NCI-H2107 treated with DMSO at 0.1 percent for 48 hours (cell line): ENCODE measurements around the gene PKP3.
"Not testable (repeated sequence)": the region's sequence is repeated elsewhere in the genome, so short reads cannot be mapped to it uniquely, and the experiment has no call there.

Experiments
- DNase-seq: peaks from one replicate; lab custom pipeline; 2025; ENCODE audit not compliant: unreplicated experiment; lab: John Stamatoyannopoulos, UW

PKP3 gene, protein sequence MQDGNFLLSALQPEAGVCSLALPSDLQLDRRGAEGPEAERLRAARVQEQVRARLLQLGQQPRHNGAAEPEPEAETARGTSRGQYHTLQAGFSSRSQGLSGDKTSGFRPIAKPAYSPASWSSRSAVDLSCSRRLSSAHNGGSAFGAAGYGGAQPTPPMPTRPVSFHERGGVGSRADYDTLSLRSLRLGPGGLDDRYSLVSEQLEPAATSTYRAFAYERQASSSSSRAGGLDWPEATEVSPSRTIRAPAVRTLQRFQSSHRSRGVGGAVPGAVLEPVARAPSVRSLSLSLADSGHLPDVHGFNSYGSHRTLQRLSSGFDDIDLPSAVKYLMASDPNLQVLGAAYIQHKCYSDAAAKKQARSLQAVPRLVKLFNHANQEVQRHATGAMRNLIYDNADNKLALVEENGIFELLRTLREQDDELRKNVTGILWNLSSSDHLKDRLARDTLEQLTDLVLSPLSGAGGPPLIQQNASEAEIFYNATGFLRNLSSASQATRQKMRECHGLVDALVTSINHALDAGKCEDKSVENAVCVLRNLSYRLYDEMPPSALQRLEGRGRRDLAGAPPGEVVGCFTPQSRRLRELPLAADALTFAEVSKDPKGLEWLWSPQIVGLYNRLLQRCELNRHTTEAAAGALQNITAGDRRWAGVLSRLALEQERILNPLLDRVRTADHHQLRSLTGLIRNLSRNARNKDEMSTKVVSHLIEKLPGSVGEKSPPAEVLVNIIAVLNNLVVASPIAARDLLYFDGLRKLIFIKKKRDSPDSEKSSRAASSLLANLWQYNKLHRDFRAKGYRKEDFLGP

DNA sequence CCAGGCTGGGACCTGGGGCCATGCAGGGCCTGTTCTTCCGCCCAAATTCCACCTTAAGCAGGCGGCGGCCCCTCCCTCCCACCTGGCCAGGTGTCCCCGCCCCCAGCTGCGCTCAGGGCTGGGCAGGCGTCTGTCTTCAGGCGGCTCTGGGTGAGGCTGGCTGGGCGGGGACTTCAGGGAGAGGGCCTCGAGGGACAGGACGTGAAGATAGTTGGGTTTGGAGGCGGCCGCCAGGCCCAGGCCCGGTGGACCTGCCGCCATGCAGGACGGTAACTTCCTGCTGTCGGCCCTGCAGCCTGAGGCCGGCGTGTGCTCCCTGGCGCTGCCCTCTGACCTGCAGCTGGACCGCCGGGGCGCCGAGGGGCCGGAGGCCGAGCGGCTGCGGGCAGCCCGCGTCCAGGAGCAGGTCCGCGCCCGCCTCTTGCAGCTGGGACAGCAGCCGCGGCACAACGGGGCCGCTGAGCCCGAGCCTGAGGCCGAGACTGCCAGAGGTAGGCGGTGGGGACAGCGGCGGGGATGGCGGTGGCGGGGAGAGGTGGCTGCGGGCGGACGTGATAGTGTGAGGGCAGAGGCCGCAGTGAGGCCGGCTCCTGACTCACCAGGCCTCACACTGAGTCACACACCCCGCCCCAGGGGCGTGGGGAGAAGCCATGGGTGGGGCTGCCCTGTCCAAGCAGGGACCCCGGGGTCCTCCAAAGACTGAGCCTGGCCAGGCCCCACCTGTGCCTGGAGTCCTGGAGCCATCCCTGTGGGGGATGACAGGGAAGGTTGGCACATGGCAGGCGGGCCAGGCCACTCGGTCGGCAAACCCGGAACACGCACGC, at the start of gene PKP3:
Gene PKP3, plus strand, starts transcription at position 176 of the 824 bp plus-strand sequence. Its CDS starts 84 bp downstream, at position 260.
- DNase-seq = no peak

DNA sequence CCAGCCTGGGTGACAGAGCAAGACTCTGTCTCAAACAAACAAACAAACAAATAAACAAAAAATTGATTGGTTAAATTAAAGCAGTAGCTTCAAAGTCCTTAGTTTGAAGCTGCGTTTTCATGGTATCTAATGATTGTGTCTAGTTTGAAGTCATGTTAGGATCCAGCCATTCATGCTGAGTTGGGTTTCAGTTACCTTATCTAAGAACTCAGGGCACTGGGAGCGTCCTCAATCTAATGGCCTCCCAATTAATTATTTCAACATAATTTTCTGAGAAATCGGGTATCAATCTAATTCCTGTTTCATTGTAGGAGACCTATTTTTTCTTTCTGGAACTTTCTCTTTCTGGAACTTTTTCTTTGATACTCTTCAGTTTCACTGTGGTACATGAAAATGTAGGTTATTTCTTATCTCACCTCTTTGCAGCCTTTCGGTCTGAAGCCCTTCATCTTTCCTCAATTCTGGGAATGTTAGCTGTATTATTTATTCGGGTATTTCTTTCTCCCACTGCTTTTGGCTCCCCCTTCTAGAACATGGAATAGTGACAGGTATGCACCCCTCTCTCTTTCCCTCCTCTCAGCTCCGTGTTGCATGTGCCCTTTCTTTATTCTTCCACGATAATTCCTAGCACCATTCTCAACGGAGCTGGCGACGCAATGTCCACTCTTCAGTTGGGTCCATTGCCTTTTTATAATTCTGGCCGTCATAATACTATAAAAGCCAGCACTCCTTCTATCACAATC, 49.0 kb upstream of the PKP3 start:
- DNase-seq = no peak

DNA sequence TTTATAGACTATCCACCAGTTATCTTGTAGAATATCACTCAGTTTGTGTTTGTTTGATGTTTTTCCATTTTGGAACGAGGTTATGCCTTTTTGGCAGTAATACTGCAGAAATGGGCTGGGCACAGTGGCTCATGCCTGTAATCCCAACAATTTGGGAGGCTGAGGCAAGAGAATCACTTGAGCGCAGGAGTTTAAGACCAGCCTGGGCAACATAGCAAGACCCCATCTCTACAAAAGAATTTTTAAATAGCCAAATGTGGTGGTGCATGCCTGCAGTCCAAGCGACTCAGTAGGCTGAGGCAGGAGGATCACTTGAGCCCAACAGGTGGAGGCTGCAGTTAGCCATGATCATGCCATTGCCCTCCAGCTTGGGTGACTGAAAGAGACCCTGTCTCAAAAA, 47.5 kb upstream of the PKP3 start:
- no peak for DNase-seq

DNA sequence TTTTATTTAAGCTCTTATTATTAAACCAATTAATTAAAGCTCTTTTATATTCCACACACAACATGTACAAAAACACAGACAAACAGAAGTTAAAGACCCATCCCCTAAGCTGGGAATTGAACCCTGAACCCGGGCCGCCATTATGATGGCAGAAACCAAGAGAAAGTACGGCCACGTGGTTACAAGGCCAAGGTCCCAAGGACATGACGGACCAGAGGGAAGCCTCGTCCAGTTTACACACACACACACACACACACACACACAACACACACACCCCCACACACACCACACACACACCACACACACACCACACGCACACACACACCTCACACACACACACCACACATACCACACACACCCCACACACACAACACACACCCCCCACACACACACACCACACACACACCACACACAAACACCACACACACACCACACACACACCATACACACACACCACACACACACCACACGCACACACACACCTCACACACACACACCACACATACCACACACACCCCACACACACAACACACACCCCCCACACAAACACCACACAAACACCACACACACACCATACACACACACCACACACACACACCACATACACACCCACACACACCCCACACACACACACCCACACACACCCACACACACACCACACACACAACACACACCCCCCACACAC, 44.6 kb upstream of the PKP3 start:
- DNase-seq = not testable (repeated sequence)

DNA sequence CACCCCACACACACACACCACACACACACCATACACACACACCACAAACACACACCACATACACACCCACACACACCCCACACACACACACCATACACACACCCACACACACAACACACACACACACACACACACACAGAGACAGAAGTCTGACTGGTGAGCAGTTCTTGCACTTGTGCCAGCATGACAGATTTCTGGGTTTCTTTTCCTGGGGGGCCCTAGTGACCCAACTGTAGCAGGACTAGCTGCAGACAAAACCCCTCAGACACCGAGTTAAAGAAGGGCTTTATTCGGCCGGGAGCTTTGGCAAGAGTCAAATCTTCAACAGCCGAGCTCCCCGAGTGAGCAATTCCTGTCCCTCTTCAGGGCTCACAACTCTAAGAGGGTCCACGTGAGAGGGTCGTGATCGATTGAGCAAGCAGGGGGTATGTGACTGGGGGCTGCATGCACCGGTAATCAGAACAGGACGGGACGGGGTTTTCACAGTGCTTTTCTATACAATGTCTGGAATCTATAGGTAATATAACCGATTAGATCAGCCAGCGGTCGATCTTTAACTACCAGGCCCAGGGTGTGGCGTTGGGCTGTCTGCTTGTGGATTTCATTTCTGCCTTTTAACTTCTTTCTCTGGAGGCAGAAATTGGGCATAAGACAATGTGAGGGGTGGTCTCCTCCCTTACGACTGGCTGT, 43.8 kb upstream of the PKP3 start:
- DNase-seq = not testable (repeated sequence)

DNA sequence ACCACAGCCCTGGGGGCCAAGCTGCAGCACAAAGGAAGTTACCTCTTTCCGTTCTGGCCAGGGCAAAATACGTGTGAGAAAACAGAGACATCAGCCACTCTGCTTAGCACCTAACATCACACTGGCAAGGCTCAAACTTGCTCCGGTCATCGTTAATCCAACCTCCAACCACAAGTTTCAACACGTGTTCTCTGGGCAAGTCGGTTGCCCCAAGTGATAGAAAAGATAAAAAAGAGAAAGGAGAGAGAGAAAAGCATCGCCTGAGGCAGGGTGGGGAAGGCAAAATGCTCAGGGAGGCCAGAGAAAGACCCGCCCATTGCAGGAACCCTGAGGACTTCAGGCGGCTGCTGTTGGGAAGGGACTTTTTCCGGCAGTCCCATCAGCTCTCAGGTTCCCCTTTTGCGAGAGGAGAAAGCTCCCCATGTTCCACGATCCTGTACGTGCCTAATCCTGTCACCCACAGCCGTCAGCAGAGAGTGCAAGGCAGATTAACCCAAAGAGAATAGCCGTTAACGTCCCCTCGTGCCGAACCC, 43.2 kb upstream of the PKP3 start:
- no peak for DNase-seq

DNA sequence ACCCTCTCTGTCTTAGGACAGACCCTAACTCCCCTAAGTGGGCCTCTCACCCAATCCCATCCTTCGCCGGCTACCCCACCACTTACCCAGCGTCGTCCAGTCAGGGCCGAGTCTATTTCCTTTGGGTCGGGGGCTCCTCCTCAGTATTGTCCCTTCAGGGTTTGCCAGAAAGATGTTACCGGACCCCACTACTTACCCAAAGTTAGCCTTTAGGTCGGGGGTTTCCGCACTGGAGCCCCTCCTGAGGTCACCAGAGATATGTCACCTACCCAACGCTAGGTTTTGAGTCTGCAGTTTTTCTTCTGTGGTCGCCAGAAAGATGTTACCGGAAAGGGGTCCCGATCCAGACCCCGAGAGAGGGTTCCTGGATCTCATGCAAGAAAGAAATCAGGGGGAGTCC, 42.6 kb upstream of the PKP3 start:
- no peak for DNase-seq

DNA sequence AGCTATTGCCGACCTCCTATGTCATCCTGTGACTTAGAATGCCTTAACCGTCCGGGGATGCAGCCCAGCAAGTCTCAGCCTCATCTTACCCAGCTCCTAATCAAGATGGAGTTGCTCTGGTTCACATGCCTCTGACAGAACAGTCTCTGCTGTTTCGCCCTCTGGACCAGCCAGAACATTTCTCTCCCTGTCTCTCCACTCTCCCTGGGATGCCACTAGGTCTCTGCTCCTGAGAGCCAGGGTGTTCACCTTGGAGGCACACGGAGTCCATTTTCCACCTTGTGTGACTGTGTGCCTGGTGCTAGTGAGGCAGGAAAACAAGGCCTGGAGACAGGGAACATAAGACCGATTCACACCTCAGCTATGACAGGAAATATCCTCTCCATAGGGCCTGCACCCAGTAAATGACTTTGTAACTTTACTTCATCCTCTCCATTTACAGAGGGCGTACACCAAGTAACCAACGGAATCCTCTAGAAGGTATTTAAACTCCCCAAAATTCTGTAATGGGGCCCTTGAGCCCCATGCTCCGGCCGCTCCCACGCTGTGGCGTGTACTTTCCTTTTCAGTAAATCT, 41.5 kb upstream of the PKP3 start:
- DNase-seq = no peak

DNA sequence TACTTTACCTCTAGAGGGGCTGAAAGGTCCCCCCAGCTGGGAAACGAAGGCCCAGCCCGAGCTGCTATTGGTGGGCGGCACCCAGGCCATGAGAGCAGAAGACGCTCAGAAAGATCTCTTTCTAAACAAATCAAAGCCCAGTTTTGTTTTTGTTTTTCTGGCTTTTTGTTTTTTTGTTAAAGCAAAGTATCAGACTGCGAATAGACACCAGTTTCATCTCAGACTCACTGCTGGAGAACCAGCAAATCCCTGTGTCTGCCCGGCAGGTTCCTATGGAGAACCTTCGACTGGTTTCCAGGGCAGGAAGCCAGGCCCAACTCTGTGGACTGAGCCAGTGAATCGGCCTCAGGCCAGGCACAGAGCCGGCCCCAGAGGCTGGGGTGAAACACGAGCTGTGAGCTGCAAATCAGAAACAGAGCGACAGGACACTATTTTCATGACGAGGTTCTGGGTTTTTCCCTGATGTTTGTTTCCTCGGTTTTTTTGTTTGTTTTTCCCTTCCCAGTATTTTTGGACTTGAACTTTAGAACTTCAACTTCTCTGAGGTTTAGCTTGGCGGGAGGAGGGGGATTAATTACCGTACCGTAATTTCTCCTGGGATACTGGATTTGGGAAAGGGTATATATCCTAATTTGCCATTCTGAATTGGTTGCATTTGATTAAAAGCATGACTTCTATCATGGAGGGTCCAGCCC, 40.7 kb upstream of the PKP3 start:
- no peak for DNase-seq

DNA sequence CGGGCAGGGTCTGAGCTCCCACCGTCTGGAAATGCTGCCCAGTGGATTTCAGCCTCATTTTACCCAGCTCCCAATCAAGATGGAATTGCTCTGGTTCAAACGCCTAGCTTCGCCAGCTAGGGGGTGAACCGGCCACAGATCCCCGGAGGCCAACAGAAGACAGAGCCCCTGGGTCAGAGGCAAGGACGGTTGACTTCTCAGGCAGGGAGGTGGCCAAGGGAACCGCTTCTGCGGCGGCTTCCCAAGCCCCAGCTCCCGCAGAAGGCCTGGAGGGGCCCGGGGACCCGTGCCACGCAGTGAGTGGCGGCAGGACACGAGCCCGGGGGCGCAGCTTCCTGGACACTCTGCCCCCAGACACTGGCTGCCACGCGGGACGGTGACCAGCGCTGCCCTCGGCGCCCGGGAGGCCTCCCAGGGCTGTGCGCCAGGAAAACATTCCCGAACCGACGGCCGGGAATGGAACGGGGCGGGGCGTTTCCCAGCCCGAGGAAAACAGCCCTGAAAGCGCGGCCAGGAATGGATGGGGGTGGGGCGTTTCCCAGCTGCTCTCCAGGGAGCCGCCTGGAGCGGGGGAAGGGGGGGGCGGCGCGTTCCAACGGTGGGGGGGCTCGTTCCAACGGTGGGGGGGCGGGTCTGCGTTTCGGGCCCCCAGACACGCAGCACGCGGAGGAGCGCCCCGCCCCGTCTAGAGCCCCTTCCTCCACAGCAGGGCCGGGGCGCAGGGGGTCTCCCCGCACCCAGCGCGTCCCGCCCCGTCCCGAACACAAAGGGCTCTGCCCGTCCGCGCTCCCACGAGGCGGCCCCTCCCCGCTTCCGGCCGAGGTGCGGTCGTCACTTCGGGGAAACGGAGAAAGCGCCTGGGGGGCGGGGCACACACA, 38.2 kb upstream of the PKP3 start:
- DNase-seq = no peak

DNA sequence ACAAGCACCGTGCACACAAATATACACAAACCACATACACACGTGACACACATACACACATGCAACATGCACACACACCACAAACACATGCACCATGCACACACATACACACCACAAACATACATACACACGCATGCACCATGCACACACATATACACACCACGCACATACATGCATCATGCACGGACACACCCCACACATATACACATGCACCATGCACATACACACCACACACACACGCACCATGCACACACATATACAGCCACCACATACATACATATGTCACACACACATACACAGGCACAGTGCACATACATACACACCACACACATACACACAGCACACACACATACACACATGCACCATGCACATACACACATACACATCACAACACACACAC, 37.4 kb upstream of the PKP3 start:
- DNase-seq = no peak

DNA sequence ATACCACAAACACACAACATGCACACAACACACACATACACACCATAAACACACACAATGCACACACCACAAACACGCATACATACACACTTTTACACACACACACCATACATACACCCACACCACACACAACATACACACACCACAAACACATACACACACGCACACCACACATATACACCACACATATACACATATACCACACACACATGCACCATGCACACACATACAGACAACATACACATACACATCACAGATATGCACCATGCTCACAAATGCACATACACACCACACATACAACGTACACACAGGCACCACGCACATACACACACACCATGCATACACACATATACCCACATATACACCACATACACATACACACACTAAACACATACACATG, 36.4 kb upstream of the PKP3 start:
- DNase-seq = no peak

DNA sequence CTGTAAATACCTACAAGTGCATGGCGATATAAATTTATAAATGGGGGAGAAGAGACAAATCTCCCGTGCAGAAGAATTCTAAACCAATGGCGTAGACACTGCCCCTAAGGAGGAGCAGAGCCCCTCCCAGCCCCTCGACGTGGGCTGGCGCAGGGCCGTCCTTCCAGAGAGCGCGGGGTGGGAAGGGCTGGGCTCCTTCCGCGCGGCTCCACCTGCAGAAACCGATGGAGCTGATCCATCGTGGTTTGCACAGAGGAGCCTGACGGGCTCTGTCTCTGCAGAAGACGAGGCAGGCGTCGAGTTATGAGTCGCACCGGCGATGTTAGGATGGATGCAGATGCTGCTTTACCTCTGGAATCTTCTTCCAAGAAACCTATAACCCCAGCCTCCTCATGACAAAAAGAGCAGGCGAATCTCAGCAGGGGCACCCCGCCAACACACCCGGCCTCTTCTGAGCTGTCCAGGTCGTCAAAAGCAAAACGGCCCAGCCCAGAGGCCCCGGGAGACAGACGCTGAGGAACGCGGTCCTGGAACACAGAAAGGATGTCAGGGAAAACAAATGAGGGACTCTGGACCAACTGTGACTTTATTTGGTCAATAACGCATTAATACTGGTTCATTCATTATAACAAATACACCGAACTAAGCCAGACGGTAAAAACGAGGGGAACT, 35.7 kb upstream of the PKP3 start:
- no peak for DNase-seq

DNA sequence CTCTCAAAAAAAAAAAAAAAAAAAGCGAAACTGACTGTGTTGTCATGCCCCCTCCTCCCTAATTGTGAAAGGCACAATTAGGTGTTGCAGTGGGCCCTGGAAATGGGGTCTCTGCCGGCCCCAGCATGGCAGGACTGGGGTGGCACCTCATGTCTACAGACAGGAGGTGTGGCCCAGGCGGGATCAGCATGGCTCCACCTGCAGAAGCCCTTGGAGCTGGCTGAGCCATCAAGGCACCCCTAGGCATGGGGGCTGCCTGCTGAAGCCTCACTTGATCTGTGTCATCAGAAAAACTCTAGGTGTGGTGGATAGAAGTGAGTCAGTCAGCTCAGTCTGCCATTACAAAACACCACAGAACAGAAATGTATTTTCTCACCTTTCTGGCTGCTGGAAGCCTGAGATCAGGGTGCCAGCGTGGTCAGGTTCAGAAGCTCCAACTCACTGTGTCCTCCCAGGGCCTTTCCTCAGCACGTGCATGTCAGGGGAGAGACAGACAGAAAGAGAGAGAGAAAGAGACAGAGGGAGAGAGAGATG, 34.8 kb upstream of the PKP3 start:
- DNase-seq = no peak

DNA sequence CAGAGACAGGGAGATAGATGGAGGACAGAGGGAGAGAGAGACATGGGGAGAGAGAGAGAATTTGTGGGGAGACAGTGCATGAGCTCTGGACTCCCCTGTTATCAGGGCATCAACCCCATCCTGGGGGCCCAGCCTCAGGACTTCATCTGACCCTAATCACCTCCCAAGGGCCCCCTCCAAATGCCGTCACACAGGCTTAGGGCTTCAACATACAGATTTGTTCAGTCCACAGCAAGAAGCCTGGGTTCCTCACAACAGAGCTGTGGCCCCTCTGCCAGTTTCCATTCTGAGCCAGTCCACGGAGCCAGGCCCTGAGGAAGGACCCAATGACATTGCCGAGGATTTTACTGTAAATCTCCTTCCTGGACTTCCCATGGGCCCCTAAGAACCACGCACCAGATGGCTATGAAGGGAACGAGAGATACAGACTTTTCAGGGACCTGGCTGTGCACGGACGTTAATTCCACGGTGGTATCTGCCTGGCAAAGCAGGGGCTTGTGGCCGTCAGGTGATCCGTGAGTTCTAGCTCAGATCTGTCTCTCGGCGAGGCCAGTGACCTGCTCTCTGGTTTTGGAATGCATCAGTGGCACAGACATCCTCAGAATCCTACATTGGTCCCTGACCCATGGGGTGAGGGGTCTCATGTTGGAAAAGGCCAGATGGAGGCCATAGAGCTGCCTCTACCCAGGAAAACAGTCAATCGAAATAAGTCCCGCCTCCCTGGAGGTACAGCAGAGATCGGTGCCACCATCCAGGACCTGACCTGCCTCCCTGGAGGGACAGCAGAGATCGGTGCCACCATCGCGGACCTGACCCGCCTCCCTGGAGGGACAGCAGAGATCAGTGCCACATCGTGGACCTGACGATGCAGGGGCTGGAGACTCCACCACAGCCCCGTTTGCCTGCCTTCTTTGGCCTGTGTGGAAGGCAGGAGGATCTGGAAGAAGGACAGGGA, 33.4 kb upstream of the PKP3 start:
- no peak for DNase-seq
